ENCODE data around the gene RNF222. TPM values are rescaled to one million over a fixed set of nuclear protein-coding genes. Genes with fewer than 3 reads are reported as not detected.

The RNF222 gene, protein sequence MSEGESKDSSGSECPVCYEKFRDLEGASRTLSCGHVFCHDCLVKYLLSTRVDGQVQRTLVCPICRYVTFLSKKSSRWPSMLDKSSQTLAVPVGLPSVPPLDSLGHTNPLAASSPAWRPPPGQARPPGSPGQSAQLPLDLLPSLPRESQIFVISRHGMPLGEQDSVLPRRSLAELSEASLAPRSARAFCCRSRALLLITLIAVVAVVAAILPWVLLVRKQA
- total RNA-seq (not detected), polyA plus RNA-seq (not detected)

- Histone ChIP-seq H3K4me1 (ENCODE audit: insufficient read depth) (no peaks in the 10 kb centered on the region), H3K4me3 (ENCODE audit: low read depth, low read length) (no peak within 1 kb of the TSS), H3K27ac (ENCODE audit: low read depth) (no peak within 1 kb of the TSS), H3K36me3 (ENCODE audit: insufficient read depth) (no peaks in the 10 kb centered on the region)
- no peak for DNase-seq (ENCODE audit: extremely low spot score)
- 55% methylated on average over 13 of the region's 13 CpGs for WGBS
Measured at GRCh38 chr17:8397636-8398035, at the start of gene RNF222. Gene RNF222 (minus strand): TSS chr17:8397827. CDS start chr17:8393461, 4,366 bp downstream.

DNA sequence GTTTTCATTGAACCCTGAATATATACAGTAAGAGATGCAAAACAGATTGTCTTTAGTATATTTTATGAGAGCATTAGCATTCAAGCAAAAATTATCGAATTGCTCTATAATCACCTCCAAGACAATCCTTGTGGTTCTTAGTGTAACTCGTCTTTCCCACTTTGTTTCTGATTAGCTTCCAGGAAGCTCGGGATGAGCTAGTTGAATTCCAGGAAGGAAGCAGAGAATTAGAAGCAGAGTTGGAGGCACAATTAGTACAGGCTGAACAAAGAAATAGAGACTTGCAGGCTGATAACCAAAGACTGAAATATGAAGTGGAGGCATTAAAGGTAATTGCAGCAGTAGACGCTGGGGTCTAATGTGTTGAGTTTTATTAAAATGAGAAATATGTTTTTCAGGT lies 47.9 kb upstream of the RNF222 start:
- peaks cover 6% of the 10 kb centered on the region for H3K36me3 ChIP-seq (ENCODE audit: insufficient read depth)
- H3K27ac ChIP-seq (ENCODE audit: low read depth) = no peak overlapping the region
- DNase-seq (ENCODE audit: extremely low spot score) = no peak
- WGBS = 54% methylated on average over 4 of the region's 4 CpGs
- no peak overlapping the region for H3K4me3 ChIP-seq (ENCODE audit: low read depth, low read length)
- H3K4me1 ChIP-seq (ENCODE audit: insufficient read depth) = no peaks in the 10 kb centered on the region

- H3K4me3 ChIP-seq (ENCODE audit: low read depth, low read length) = no peak overlapping the region
- peaks cover 8% of the 10 kb centered on the region for H3K36me3 ChIP-seq (ENCODE audit: insufficient read depth)
- no peak overlapping the region for H3K27ac ChIP-seq (ENCODE audit: low read depth)
- no peak for DNase-seq (ENCODE audit: extremely low spot score)
- no peaks in the 10 kb centered on the region for H3K4me1 ChIP-seq (ENCODE audit: insufficient read depth)
- 60% methylated on average over 4 of the region's 4 CpGs for WGBS
Measured at GRCh38 chr17:8444494-8444893, 46.9 kb upstream of the RNF222 start.

- Histone ChIP-seq H3K36me3 (ENCODE audit: insufficient read depth) (peaks cover 8% of the 10 kb centered on the region), H3K4me1 (ENCODE audit: insufficient read depth) (no peaks in the 10 kb centered on the region), H3K27ac (ENCODE audit: low read depth) (no peak overlapping the region), H3K4me3 (ENCODE audit: low read depth, low read length) (no peak overlapping the region)
- 79% methylated on average over 7 of the region's 7 CpGs for WGBS
- no peak for DNase-seq (ENCODE audit: extremely low spot score)
Measured at GRCh38 chr17:8443756-8444155, 46.1 kb upstream of the RNF222 start.

DNA sequence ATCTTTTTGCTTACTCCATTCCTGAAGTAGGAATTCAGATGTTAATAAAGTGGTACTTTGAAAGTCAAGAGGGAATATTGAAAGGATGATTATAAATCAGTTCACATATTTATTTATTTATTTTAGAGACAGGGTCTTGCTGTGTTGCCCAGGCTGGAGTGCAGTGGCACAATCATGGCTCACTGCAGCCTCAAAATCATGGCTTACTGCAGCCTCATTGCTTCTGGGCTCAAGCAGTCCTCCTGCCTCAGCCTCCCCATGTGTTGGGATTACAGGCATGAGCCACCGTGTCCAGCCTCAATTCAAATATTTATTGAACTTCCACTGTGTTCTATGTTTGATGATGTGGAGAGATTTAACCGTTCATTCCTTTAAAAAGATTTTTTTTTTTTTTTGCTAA lies 44.7 kb upstream of the RNF222 start:
- Histone ChIP-seq H3K27ac (ENCODE audit: low read depth) (no peak overlapping the region), H3K4me1 (ENCODE audit: insufficient read depth) (no peaks in the 10 kb centered on the region), H3K4me3 (ENCODE audit: low read depth, low read length) (no peak overlapping the region), H3K36me3 (ENCODE audit: insufficient read depth) (peaks cover 4% of the 10 kb centered on the region)
- 93% methylated on average over 2 of the region's 2 CpGs for WGBS
- no peak for DNase-seq (ENCODE audit: extremely low spot score)

GRCh38 chr17:8441690-8442089 lies 44.1 kb upstream of the RNF222 start:
- Histone ChIP-seq H3K4me3 (ENCODE audit: low read depth, low read length) (no peak overlapping the region), H3K36me3 (ENCODE audit: insufficient read depth) (peaks cover 4% of the 10 kb centered on the region), H3K4me1 (ENCODE audit: insufficient read depth) (no peaks in the 10 kb centered on the region), H3K27ac (ENCODE audit: low read depth) (no peak overlapping the region)
- WGBS = 76% methylated on average over 2 of the region's 2 CpGs
- DNase-seq (ENCODE audit: extremely low spot score) = no peak

- no peak overlapping the region for H3K4me3 ChIP-seq (ENCODE audit: low read depth, low read length)
- no peak for DNase-seq (ENCODE audit: extremely low spot score)
- peaks cover 4% of the 10 kb centered on the region for H3K36me3 ChIP-seq (ENCODE audit: insufficient read depth)
- H3K4me1 ChIP-seq (ENCODE audit: insufficient read depth) = no peaks in the 10 kb centered on the region
- 94% methylated on average over 3 of the region's 3 CpGs for WGBS
- H3K27ac ChIP-seq (ENCODE audit: low read depth) = no peak overlapping the region
Measured at GRCh38 chr17:8439681-8440080, 42.1 kb upstream of the RNF222 start.

DNA sequence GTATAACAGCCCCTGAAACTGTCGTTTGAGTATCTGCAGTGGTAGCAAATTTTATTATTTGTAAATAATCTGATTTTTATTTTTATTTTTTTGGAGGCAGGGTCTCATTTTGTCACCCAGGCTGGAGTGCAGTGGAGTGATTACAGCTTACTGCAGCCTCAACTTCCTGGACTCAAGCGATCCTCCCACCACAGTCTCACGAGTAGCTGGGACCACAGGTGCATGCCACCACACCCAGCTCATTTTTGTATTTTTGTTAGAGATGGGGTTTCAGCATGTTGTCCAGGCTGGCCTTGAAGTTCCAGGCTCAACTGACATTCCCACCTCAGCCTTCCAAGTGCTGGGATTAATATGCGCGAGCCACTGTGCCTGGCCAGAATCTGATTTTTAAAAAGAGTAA lies 40.8 kb upstream of the RNF222 start:
- peaks cover 4% of the 10 kb centered on the region for H3K36me3 ChIP-seq (ENCODE audit: insufficient read depth)
- 85% methylated on average over 5 of the region's 5 CpGs for WGBS
- H3K4me1 ChIP-seq (ENCODE audit: insufficient read depth) = no peaks in the 10 kb centered on the region
- no peak for DNase-seq (ENCODE audit: extremely low spot score)
- no peak overlapping the region for H3K27ac ChIP-seq (ENCODE audit: low read depth)
- H3K4me3 ChIP-seq (ENCODE audit: low read depth, low read length) = no peak overlapping the region

GRCh38 chr17:8436844-8437171 lies 39.2 kb upstream of the RNF222 start:
- Histone ChIP-seq H3K4me3 (ENCODE audit: low read depth, low read length) (peak overlapping the region; percentile 87), H3K4me1 (ENCODE audit: insufficient read depth) (no peaks in the 10 kb centered on the region), H3K27ac (ENCODE audit: low read depth) (peak overlapping the region; percentile 99), H3K36me3 (ENCODE audit: insufficient read depth) (peaks cover 4% of the 10 kb centered on the region)
- WGBS = 12% methylated on average over 5 of the region's 5 CpGs
- no peak for DNase-seq (ENCODE audit: extremely low spot score)

DNA sequence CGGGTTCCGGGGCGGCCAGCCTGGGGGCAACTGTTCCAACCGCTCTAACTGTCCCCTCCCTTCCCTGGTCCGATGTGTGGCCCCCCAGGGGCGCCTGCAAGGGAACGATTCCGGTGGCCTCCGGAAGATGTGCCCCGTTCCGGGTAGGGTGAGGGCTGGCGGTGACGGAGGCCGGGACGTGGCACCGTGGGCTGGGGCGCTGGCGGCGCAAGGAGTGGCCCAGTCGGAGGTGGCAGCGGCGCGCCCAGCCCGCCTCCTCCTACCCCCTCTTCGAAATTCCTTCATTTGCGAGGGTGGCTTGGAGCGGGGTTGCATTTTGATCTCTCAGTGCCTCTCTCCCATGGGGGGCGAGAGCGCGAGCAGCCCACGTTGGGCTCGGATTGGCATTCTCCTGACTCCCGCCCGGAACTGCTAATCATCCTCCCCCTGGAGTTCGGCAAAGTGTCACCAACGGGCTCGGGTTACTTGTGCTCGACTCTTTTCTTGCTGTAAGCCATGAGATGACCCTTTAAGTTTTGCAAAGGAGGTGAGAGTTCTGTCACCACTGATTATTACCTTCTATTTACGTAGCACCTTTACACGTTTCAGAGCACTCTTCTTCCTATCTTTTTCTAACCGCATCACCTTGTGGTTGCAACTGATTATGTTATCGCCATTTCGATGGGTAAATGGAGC lies 38.7 kb upstream of the RNF222 start:
- WGBS = under 1% methylated on average over 43 of the region's 43 CpGs
- peak; percentile 41 for DNase-seq (ENCODE audit: extremely low spot score)
- no peaks in the 10 kb centered on the region for H3K4me1 ChIP-seq (ENCODE audit: insufficient read depth)
- peak overlapping the region; percentile 99 for H3K27ac ChIP-seq (ENCODE audit: low read depth)
- peaks cover 4% of the 10 kb centered on the region for H3K36me3 ChIP-seq (ENCODE audit: insufficient read depth)
- H3K4me3 ChIP-seq (ENCODE audit: low read depth, low read length) = peak overlapping the region; percentile 87

DNA sequence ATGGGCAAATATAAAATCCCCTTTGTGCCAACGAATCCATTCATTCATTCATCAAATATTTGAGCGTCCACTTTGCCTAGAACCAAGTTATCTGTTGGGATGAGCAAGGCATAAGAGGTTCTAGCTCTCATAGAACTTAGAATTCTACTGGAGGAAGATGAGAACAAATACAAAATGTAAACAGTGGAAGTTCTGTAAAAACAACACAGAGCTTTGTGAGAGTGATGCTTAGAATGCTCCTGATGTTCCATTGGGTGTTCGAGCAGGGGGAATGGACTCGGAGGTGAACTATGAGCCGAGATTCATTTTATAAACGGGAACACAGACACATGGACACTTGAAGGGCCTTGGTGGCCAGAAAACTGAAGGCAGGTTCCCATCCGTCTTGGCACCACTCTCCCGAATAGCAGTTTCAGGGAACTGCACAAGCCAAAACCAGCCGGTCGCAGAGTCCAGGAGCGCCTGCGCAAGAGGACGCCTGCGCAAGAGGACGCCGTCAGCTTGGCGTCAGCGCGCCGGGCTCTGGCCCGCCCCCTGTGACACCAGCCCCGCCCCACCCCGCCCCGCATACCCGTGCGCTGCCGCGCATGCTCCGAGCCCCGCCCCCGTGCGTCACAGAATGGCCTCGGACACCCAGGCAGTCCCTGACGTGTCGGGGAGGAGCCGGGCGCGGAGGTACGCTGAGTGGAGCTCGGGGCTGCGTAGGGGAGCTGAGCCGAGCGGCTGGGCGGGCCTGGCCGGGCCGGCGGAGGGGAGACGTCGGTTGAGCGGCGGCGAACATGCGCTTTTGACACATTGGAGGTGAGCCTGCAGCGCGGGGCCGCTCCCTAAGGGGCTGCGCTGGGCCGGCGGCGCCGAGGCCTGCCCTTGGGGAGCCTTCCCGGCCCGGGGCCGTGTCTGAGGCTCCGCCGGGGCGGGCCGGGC lies 37.9 kb upstream of the RNF222 start, which contains the start of gene NDEL1:
Gene NDEL1 (plus strand): TSS at position 640 of the 924 bp plus-strand sequence. CDS start 8,388 bp downstream, outside the sequence.
- peak; percentile 93 for DNase-seq (ENCODE audit: extremely low spot score)
- H3K4me1 ChIP-seq (ENCODE audit: insufficient read depth) = no peaks in the 10 kb centered on the region
- WGBS = 2% methylated on average over 68 of the region's 68 CpGs
- peaks cover 2% of the 10 kb centered on the region for H3K36me3 ChIP-seq (ENCODE audit: insufficient read depth)
- H3K4me3 ChIP-seq (ENCODE audit: low read depth, low read length) = peak within 1 kb of the TSS; percentile 87
- peak within 1 kb of the TSS; percentile 99 for H3K27ac ChIP-seq (ENCODE audit: low read depth)

DNA sequence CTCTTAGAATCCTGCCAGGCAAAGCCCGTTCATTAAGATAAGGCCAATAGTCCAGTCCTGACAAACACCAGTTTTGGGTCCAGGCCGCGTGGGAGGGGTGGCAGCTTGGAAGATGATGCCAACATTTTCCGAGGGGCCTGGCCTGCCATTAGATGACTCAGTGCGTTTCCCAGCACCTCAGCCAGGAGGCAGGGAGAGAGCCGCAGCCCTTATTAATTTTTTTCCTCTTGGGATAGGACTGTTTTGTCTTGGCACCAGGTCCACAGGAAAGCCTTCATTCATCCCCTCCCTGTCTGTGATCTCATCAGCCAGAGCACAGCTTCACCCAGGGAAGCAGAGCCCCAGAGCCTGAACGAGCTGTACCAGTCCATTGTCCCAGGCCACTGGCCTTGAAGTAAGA lies 33.3 kb upstream of the RNF222 start:
- DNase-seq (ENCODE audit: extremely low spot score) = no peak
- WGBS = 52% methylated on average over 7 of the region's 7 CpGs

DNA sequence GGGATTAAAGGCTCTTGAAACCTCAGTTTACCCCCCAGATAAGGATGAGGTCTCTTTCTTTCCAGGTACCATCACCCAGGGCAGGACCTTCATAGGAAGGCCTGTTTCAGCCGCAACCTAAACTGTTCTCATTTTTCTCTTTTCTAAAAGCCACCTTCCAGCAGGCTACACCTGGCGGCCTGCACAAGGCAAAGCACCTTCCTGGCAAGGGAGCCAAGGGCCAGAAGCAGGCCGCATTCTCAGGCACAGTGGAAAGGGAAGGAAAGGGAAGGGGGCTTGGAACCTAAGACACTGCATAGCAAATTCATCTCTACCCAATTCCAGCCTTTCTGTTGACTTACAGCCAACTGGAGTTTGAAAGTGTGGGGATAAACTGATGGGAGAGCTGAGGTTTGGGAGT lies 29.2 kb upstream of the RNF222 start:
- H3K36me3 ChIP-seq (ENCODE audit: insufficient read depth) = no peaks in the 10 kb centered on the region
- no peak overlapping the region for H3K27ac ChIP-seq (ENCODE audit: low read depth)
- WGBS = 90% methylated on average over 3 of the region's 3 CpGs
- DNase-seq (ENCODE audit: extremely low spot score) = no peak
- H3K4me1 ChIP-seq (ENCODE audit: insufficient read depth) = no peaks in the 10 kb centered on the region
- no peak overlapping the region for H3K4me3 ChIP-seq (ENCODE audit: low read depth, low read length)

More for the DNA sequence above, 33.3 kb upstream of the RNF222 start:
- no peak overlapping the region for H3K4me3 ChIP-seq (ENCODE audit: low read depth, low read length)
- no peak overlapping the region for H3K27ac ChIP-seq (ENCODE audit: low read depth)
- no peaks in the 10 kb centered on the region for H3K36me3 ChIP-seq (ENCODE audit: insufficient read depth)
- no peaks in the 10 kb centered on the region for H3K4me1 ChIP-seq (ENCODE audit: insufficient read depth)

Measured in urinary bladder (tissue), 4 donors.